Neural progenitor cell (in vitro differentiated cells): ENCODE measurements around the gene POU6F2. TPM values are rescaled to one million over a fixed set of nuclear protein-coding genes. Genes with fewer than 3 reads are reported as not detected.

Source experiments
- DNase-seq: peaks from one replicate; pipeline ENCODE4 v3.0.0-alpha.2; 2016; ENCODE audit warnings: low spot score
- H2AFZ ChIP-seq: fragments of 200-600 bp; sonication (generic); replicated peaks from 2 replicates; pipeline ENCODE4 v1.6.1; 2016; ENCODE audit warnings: antibody characterized with exemption
- H3F3A ChIP-seq: fragments of 200-600 bp; sonication (generic); 2 replicates; pipeline ENCODE4 v1.6.1; 2016; ENCODE audit warnings: antibody characterized with exemption, low read depth
- H3K27ac ChIP-seq: fragments of 200-600 bp; sonication (generic); 2 replicates; pipeline ENCODE4 v1.5.1; 2016; ENCODE audit warnings: mild to moderate bottlenecking
- H3K27me3 ChIP-seq: fragments of 200-600 bp; sonication (generic); 2 replicates; pipeline ENCODE4 v1.6.1; 2016; ENCODE audit warnings: mild to moderate bottlenecking, moderate library complexity
- H3K36me3 ChIP-seq: fragments of 200-600 bp; sonication (generic); 2 replicates; pipeline ENCODE4 v1.5.1; 2016
- H3K4me1 ChIP-seq: fragments of 200-600 bp; sonication (generic); 2 replicates; pipeline ENCODE4 v1.6.1; 2016; ENCODE audit warnings: mixed run types
- H3K4me2 ChIP-seq: fragments of 200-600 bp; sonication (generic); 2 replicates; pipeline ENCODE4 v1.6.1; 2016
- H3K4me3 ChIP-seq: fragments of 200-600 bp; sonication (generic); 2 replicates; pipeline ENCODE4 v1.5.1; 2016
- H3K79me2 ChIP-seq: fragments of 200-600 bp; sonication (generic); 2 replicates; pipeline ENCODE4 v1.6.1; 2016; ENCODE audit warnings: low read depth
- H3K9ac ChIP-seq: fragments of 200-600 bp; sonication (generic); 2 replicates; pipeline ENCODE4 v1.6.1; 2016
- H3K9me3 ChIP-seq: fragments of 200-600 bp; sonication (generic); 2 replicates; pipeline ENCODE4 v1.5.1; 2016; ENCODE audit warnings: low read depth
- H4K20me1 ChIP-seq: fragments of 200-600 bp; sonication (generic); 2 replicates; pipeline ENCODE4 v1.6.1; 2016; ENCODE audit warnings: low read depth
- H3K27ac Mint-ChIP-seq: 3 replicates; pipeline ENCODE4 v1.8.0; 2021; ENCODE audit warnings: mixed read lengths
- H3K27me3 Mint-ChIP-seq: 2 replicates; pipeline ENCODE4 v1.8.0; 2022; ENCODE audit warnings: low read depth, mild to moderate bottlenecking, inconsistent platforms, moderate library complexity, mixed read lengths; ENCODE audit not compliant: insufficient read depth
- H3K36me3 Mint-ChIP-seq: 3 replicates; pipeline ENCODE4 v1.8.0; 2021; ENCODE audit warnings: mixed read lengths
- H3K4me1 Mint-ChIP-seq: 3 replicates; pipeline ENCODE4 v1.8.0; 2021; ENCODE audit warnings: mixed read lengths
- H3K4me3 Mint-ChIP-seq: 3 replicates; pipeline ENCODE4 v1.8.0; 2021; ENCODE audit warnings: mild to moderate bottlenecking, moderate library complexity, mixed read lengths
- H3K9me3 Mint-ChIP-seq: 3 replicates; pipeline ENCODE4 v1.8.0; 2020; ENCODE audit warnings: mixed read lengths
- EZH2 ChIP-seq: fragments of 200-600 bp; sonication (generic); IDR thresholded peaks from 2 replicates; pipeline ENCODE4 v1.6.1; 2017; ENCODE audit warnings: antibody characterized with exemption, mild to moderate bottlenecking, moderate library complexity
- EZH2phosphoT487 ChIP-seq: fragments of 200-600 bp; sonication (generic); IDR thresholded peaks from 2 replicates; pipeline ENCODE4 v1.6.1; 2017; ENCODE audit warnings: antibody characterized with exemption
- total RNA-seq: library from RNA; depleted of rRNA; stranded (reverse); fragments of >200 nt; gene quantifications from 2 replicates; pipeline ENCODE4 v1.2.3, GENCODE V29; 2015; ENCODE audit warnings: low replicate concordance
- TF ChIP-seq, protein P1 (sequence below): fragments of 200-600 bp; sonication (generic); IDR thresholded peaks from 2 replicates; pipeline ENCODE4 v1.5.1; 2017; ENCODE audit warnings: antibody characterized with exemption, mild to moderate bottlenecking

The POU6F2 gene
- total RNA-seq, 1 donor from 2014 or later, result 3.4 TPM

DNA sequence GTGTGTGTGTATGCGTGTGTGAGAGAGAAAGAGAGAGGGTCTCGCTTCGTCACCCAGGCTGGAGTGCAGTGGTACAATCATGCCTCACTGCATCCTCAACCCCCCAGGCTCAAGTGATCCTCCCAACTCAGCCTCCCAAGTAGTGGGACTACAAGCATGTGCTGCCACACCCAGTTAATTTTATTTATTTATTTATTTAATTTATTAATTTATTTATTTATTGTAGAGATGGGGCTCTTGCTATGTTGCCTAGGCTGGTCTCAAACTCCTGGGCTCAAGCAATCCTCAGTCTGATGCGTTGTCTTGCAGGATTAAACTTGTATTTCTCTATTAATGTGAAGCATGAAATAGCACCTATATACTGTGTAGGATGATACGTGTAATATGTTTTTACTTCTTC lies 21.8 kb upstream of the POU6F2 start:
- Histone ChIP-seq H3K27me3 (no peaks in the 10 kb centered on the region), H3K27ac (no peak overlapping the region), H3K4me2 (no peak overlapping the region), H3K4me1 (peaks cover 6% of the 10 kb centered on the region), H3F3A (peaks cover 4% of the 10 kb centered on the region), H4K20me1 (no peaks in the 10 kb centered on the region), H2AFZ (no peak overlapping the region), H3K9ac (no peak overlapping the region), H3K79me2 (no peaks in the 10 kb centered on the region), H3K4me3 (no peak overlapping the region), H3K36me3 (no peaks in the 10 kb centered on the region), H3K9me3 (no peaks in the 10 kb centered on the region)
- H3K4me1 Mint-ChIP-seq, result peaks cover 7% of the 10 kb centered on the region
- DNase-seq, result no peak
- peaks cover 3% of the 10 kb centered on the region for H3K27me3 Mint-ChIP-seq
- no peak overlapping the region for H3K27ac Mint-ChIP-seq
- TF ChIP-seq EZH2 (no peak), EZH2phosphoT487 (no peak)
- TF ChIP-seq, protein P1, sequence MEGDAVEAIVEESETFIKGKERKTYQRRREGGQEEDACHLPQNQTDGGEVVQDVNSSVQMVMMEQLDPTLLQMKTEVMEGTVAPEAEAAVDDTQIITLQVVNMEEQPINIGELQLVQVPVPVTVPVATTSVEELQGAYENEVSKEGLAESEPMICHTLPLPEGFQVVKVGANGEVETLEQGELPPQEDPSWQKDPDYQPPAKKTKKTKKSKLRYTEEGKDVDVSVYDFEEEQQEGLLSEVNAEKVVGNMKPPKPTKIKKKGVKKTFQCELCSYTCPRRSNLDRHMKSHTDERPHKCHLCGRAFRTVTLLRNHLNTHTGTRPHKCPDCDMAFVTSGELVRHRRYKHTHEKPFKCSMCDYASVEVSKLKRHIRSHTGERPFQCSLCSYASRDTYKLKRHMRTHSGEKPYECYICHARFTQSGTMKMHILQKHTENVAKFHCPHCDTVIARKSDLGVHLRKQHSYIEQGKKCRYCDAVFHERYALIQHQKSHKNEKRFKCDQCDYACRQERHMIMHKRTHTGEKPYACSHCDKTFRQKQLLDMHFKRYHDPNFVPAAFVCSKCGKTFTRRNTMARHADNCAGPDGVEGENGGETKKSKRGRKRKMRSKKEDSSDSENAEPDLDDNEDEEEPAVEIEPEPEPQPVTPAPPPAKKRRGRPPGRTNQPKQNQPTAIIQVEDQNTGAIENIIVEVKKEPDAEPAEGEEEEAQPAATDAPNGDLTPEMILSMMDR, result no peak
- H3K4me3 Mint-ChIP-seq, result no peak overlapping the region
- H3K36me3 Mint-ChIP-seq, result no peaks in the 10 kb centered on the region
- H3K9me3 Mint-ChIP-seq, result no peaks in the 10 kb centered on the region

DNA sequence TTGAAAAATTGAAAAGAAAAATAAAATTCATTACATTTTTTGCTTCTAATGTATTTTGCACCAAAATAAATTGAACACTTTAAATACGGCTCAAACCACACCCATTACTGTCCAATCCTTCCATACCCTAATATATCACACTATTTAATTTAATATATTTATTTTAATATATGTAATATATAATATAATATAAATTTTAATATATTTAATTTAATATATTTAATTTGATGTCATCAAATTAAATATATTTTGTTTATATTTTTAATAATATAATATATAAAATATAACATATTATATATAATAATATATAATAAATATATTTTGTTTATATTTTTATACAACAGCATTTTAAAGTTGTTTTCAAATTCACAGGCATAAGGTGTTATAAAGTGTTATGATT lies 15.7 kb upstream of the POU6F2 start:
- Mint-ChIP-seq H3K4me1 (no peaks in the 10 kb centered on the region), H3K27ac (no peak overlapping the region)

DNA sequence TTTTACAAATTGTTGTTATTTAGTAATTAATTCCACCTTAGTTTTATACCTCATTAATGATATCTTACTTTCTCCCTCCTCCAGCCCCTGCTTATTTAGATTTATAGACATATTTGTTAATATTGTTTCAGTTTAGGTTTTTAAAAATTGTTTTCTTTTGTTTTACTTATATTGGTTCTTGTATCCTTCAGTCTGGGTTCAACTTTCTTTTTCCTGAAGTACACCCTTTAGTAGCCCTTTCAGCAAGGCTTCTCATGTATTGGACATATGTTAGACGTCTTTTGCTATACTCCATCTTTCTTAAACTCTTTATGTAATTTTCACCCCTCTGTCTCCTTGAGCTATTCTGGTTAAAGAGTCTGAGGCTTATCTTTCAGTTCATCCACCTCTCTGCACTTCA lies 12.8 kb upstream of the POU6F2 start:
- DNase-seq, result no peak
- no peaks in the 10 kb centered on the region for H3K27me3 Mint-ChIP-seq
- Histone ChIP-seq H3K36me3 (no peaks in the 10 kb centered on the region), H3K9ac (no peak overlapping the region), H3K4me2 (no peak overlapping the region), H3K9me3 (peaks cover 6% of the 10 kb centered on the region), H3K4me1 (no peaks in the 10 kb centered on the region), H3K79me2 (no peaks in the 10 kb centered on the region), H2AFZ (no peak overlapping the region), H4K20me1 (no peaks in the 10 kb centered on the region), H3F3A (no peaks in the 10 kb centered on the region), H3K4me3 (no peak overlapping the region), H3K27me3 (no peaks in the 10 kb centered on the region), H3K27ac (no peak overlapping the region)
- no peak overlapping the region for H3K27ac Mint-ChIP-seq
- H3K9me3 Mint-ChIP-seq, result peaks cover 6% of the 10 kb centered on the region
- H3K36me3 Mint-ChIP-seq, result no peaks in the 10 kb centered on the region
- no peak overlapping the region for H3K4me3 Mint-ChIP-seq
- TF ChIP-seq EZH2phosphoT487 (no peak), EZH2 (no peak)
- TF ChIP-seq, protein P1, result no peak
- H3K4me1 Mint-ChIP-seq, result no peaks in the 10 kb centered on the region

More for the DNA sequence above, 15.7 kb upstream of the POU6F2 start:
- Mint-ChIP-seq H3K36me3 (no peaks in the 10 kb centered on the region), H3K4me3 (no peak overlapping the region), H3K9me3 (peaks cover 6% of the 10 kb centered on the region), H3K27me3 (peaks cover under 1% of the 10 kb centered on the region)
- Histone ChIP-seq H3F3A (no peaks in the 10 kb centered on the region), H3K27ac (no peak overlapping the region), H3K4me2 (no peak overlapping the region), H3K36me3 (no peaks in the 10 kb centered on the region), H2AFZ (no peak overlapping the region), H3K4me1 (no peaks in the 10 kb centered on the region), H3K27me3 (no peaks in the 10 kb centered on the region), H3K9ac (no peak overlapping the region), H3K4me3 (no peak overlapping the region), H3K79me2 (no peaks in the 10 kb centered on the region), H4K20me1 (no peaks in the 10 kb centered on the region), H3K9me3 (peaks cover 6% of the 10 kb centered on the region)
- DNase-seq, result no peak
- TF ChIP-seq EZH2phosphoT487 (no peak), EZH2 (no peak)
- TF ChIP-seq, protein P1, result no peak
